Keratinocyte (primary cell): ENCODE results near the gene VSIR.

ENCODE experiments used
- EZH2 ChIP-seq: IDR thresholded peaks from one replicate; pipeline ENCODE4 v1.6.1; 2012; ENCODE audit warnings: inconsistent platforms, mild to moderate bottlenecking, low read length, moderate library complexity
- TF ChIP-seq, protein P1 (sequence below), 3 experiments: IDR thresholded peaks in 1 of 3; conservative IDR thresholded peaks in 1 of 3; optimal IDR thresholded peaks in 1 of 3; 2 replicates in 2 of 3; 3 replicates in 1 of 3; pipeline versions ENCODE3 to v1.5.1; 2011; ENCODE audit warnings: low read length in 3 of 3, mild to moderate bottlenecking in 3 of 3, moderate library complexity in 2 of 3, control low read depth in 1 of 3, inconsistent platforms in 1 of 3; ENCODE audit not compliant: insufficient read depth in 2 of 3; ENCODE audit errors: extremely low read depth in 1 of 3

DNA sequence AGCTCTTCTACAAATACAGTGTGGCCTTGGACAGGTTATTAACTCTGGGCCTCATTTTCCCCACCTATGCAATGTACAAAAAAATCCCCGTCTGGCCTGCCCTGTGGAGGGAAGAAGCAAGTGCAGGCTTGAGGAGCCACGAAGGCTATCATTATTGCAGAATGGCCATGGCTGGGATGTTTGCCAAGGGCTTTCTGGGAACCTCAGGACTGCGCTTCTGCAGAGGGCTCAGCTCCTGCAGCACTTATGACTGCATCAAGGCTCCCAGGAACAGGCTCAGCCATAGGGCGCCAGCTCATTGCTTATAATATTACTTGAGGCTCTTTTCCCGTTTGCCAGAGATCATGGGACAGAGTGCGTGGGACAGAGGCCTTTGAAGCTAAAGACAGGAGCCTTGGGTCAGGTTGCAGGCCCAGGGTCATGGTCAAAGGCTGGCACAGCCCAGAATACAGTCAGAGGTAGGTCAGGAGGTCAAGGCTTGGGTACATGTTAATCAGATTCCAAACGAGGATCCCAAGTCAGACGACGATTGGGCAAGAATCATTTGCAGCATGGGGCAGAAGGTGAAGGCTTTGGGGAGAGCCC is 33.2 kb downstream of the VSIR start:
- TF ChIP-seq EZH2 = no peak
- TF ChIP-seq, protein P1, sequence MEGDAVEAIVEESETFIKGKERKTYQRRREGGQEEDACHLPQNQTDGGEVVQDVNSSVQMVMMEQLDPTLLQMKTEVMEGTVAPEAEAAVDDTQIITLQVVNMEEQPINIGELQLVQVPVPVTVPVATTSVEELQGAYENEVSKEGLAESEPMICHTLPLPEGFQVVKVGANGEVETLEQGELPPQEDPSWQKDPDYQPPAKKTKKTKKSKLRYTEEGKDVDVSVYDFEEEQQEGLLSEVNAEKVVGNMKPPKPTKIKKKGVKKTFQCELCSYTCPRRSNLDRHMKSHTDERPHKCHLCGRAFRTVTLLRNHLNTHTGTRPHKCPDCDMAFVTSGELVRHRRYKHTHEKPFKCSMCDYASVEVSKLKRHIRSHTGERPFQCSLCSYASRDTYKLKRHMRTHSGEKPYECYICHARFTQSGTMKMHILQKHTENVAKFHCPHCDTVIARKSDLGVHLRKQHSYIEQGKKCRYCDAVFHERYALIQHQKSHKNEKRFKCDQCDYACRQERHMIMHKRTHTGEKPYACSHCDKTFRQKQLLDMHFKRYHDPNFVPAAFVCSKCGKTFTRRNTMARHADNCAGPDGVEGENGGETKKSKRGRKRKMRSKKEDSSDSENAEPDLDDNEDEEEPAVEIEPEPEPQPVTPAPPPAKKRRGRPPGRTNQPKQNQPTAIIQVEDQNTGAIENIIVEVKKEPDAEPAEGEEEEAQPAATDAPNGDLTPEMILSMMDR (optimal IDR thresholded peaks at IDR 0.05 in 1 of 3, IDR thresholded peaks at IDR 0.05 in 1 of 3, conservative IDR thresholded peaks at IDR 0.05 in 1 of 3; ENCODE audit: extremely low read depth in 1 of 3, insufficient read depth in 2 of 3, low read length in 3 of 3) = no peak
